ENCODE results near the gene HCN2. TPM values are rescaled to one million over a fixed set of nuclear protein-coding genes. Genes with fewer than 3 reads are reported as not detected.

Gene HCN2
- polyA plus RNA-seq, 1 of the 3 experiments (the other 2 are of a cell fraction), result 5.6 TPM

- no peaks in the 10 kb centered on the region for H3K4me1 ChIP-seq (ENCODE audit: control insufficient read depth in 1 of 2, insufficient read depth in 2 of 2, low read depth in 1 of 2, low read length in 1 of 2)
- POLR2A ChIA-PET, result no interaction called here
- peaks cover 0 to 55% of the 10 kb centered on the region in 2 experiments for H3K36me3 ChIP-seq (replicated peaks in 1 of 2; ENCODE audit: control insufficient read depth in 1 of 2, insufficient read depth in 2 of 2, low read length in 1 of 2)
- TF ChIP-seq JUND (IDR thresholded peaks at IDR 0.05) (no peak), MXI1 (IDR thresholded peaks at IDR 0.05; ENCODE audit: low read depth, low read length) (no peak), USF1 (IDR thresholded peaks at IDR 0.05; ENCODE audit: borderline replicate concordance, low read depth) (no peak), ZBTB33 (IDR thresholded peaks at IDR 0.05; ENCODE audit: borderline replicate concordance, low read depth) (no peak), RFX5 (IDR thresholded peaks at IDR 0.05; ENCODE audit: low read length) (no peak), RAD21 (IDR thresholded peaks at IDR 0.05; ENCODE audit: low read length) (no peak), CTCF (IDR thresholded peaks at IDR 0.05) (no peak), IRF3 (IDR thresholded peaks at IDR 0.05; ENCODE audit: low read depth, low read length) (no peak), ELF1 (IDR thresholded peaks at IDR 0.05) (no peak), SMC3 (IDR thresholded peaks at IDR 0.05; ENCODE audit: low read depth, low read length) (no peak), SIN3A (IDR thresholded peaks at IDR 0.05; ENCODE audit: borderline replicate concordance, low read depth, low read length) (no peak), EP300 (IDR thresholded peaks at IDR 0.05; ENCODE audit: borderline replicate concordance in 1 of 2, low read depth in 1 of 2, low read length in 1 of 2) (no peak), TEAD4 (IDR thresholded peaks at IDR 0.05; ENCODE audit: borderline replicate concordance, insufficient read depth) (no peak), MAX (IDR thresholded peaks at IDR 0.05; ENCODE audit: low read depth) (no peak), TCF12 (IDR thresholded peaks at IDR 0.05) (no peak), PBX3 (IDR thresholded peaks at IDR 0.05) (no peak), YY1 (IDR thresholded peaks at IDR 0.05; ENCODE audit: low read depth) (no peak)
- H3K9me2 ChIP-seq, result no peaks in the 10 kb centered on the region
- no peaks in the 10 kb centered on the region for H3K27me3 ChIP-seq (ENCODE audit: insufficient read depth)
- DNase-seq, result no peak
- no peak overlapping the region for H3K4me3 ChIP-seq (ENCODE audit: low read depth in 2 of 2, low read length in 1 of 2)
- peaks cover 33% of the 10 kb centered on the region for H4K20me1 ChIP-seq (ENCODE audit: insufficient read depth)
- H3K4me2 ChIP-seq, result no peak overlapping the region
- WGBS (ENCODE audit: low lambda C conversion rate), result 94% methylated on average over 6 of the region's 11 CpGs
- no peak overlapping the region for H3K27ac ChIP-seq (ENCODE audit: low read depth in 2 of 2, low read length in 1 of 2)
- no peak overlapping the region for H3K9ac ChIP-seq
- no peaks in the 10 kb centered on the region for H3K9me3 ChIP-seq
- no peaks in the 10 kb centered on the region for H3F3A ChIP-seq (replicated peaks; ENCODE audit: insufficient read depth)
- CTCF ChIA-PET, result no interaction called here
- peaks cover 36% of the 10 kb centered on the region for H3K79me2 ChIP-seq (ENCODE audit: insufficient read depth)
- H2AFZ ChIP-seq (ENCODE audit: low read depth), result no peak overlapping the region
Measured at GRCh38 chr19:650121-650520, 60.4 kb downstream of the HCN2 start.
